Trophoblast cell (in vitro differentiated cells and primary cell): Measurements from ENCODE around the gene KCNN3.

Source experiments
- DNase-seq, 2 donors: peaks; one replicate each; pipeline ENCODE4 v3.0.0-alpha.2; 2016
- H2AFZ ChIP-seq: 2 replicates; pipeline ENCODE4 v1.6.1; 2013; ENCODE audit warnings: low read length, moderate library complexity, mild to moderate bottlenecking; ENCODE audit not compliant: insufficient read depth, poor library complexity
- H2AK5ac ChIP-seq: 2 replicates; pipeline ENCODE4 v1.6.1; 2013; ENCODE audit warnings: mild to moderate bottlenecking, low read length
- H2BK120ac ChIP-seq: 2 replicates; pipeline ENCODE4 v1.6.1; 2013; ENCODE audit warnings: low read length, mild to moderate bottlenecking, moderate library complexity; ENCODE audit not compliant: insufficient read depth, poor library complexity
- H2BK12ac ChIP-seq: 2 replicates; pipeline ENCODE4 v1.6.1; 2013; ENCODE audit warnings: mild to moderate bottlenecking, low read length, moderate library complexity
- H2BK5ac ChIP-seq: 2 replicates; pipeline ENCODE4 v1.6.1; 2013; ENCODE audit warnings: low read length, low read depth, moderate library complexity, mild to moderate bottlenecking; ENCODE audit not compliant: poor library complexity
- H3K14ac ChIP-seq: 2 replicates; pipeline ENCODE4 v1.6.1; 2013; ENCODE audit warnings: mild to moderate bottlenecking, low read length
- H3K18ac ChIP-seq: 2 replicates; pipeline ENCODE4 v1.6.1; 2013; ENCODE audit warnings: mild to moderate bottlenecking, low read length
- H3K23ac ChIP-seq: 2 replicates; pipeline ENCODE4 v1.6.1; 2013; ENCODE audit warnings: low read length
- H3K27ac ChIP-seq: 2 replicates; pipeline ENCODE4 v1.5.1; 2013; ENCODE audit warnings: low read depth, mild to moderate bottlenecking, inconsistent platforms, low read length, moderate library complexity
- H3K27me3 ChIP-seq: 2 replicates; pipeline ENCODE4 v1.6.1; 2013; ENCODE audit warnings: inconsistent platforms, mild to moderate bottlenecking, low read length, moderate library complexity; ENCODE audit not compliant: insufficient read depth
- H3K36me3 ChIP-seq, 2 experiments: 1 replicate in 1 of 2; 2 replicates in 1 of 2; pipeline ENCODE4 v1.6.1; 2013; ENCODE audit warnings: low read length in 2 of 2, mild to moderate bottlenecking in 2 of 2, moderate library complexity in 1 of 2; ENCODE audit not compliant: insufficient read depth in 2 of 2, control insufficient read depth in 1 of 2
- H3K4ac ChIP-seq: 2 replicates; pipeline ENCODE4 v1.6.1; 2013; ENCODE audit warnings: low read depth, mild to moderate bottlenecking, low read length, moderate library complexity
- H3K4me1 ChIP-seq, 2 experiments: 1 replicate in 1 of 2; 2 replicates in 1 of 2; pipeline ENCODE4 v1.6.1; 2013; ENCODE audit warnings: low read length in 2 of 2, mild to moderate bottlenecking in 2 of 2, moderate library complexity in 1 of 2; ENCODE audit not compliant: insufficient read depth in 2 of 2, control insufficient read depth in 1 of 2
- H3K4me2 ChIP-seq: 2 replicates; pipeline ENCODE4 v1.6.1; 2013; ENCODE audit warnings: inconsistent platforms, mild to moderate bottlenecking, low read length, moderate library complexity
- H3K4me3 ChIP-seq: 2 replicates; pipeline ENCODE4 v1.5.1; 2013; ENCODE audit warnings: mild to moderate bottlenecking, low read depth, low read length, inconsistent platforms
- H3K79me1 ChIP-seq: one replicate; pipeline ENCODE4 v1.6.1; 2013; ENCODE audit warnings: low read length
- H3K79me2 ChIP-seq: 2 replicates; pipeline ENCODE4 v1.6.1; 2013; ENCODE audit warnings: low read length, mild to moderate bottlenecking; ENCODE audit not compliant: control insufficient read depth, insufficient read depth, poor library complexity
- H3K9ac ChIP-seq: 2 replicates; pipeline ENCODE4 v1.6.1; 2013; ENCODE audit warnings: mild to moderate bottlenecking, low read length
- H3K9me3 ChIP-seq: 2 replicates; pipeline ENCODE4 v1.6.1; 2013; ENCODE audit warnings: low read depth, mild to moderate bottlenecking, control low read depth, inconsistent platforms, low read length; ENCODE audit not compliant: insufficient read depth
- H4K12ac ChIP-seq: 2 replicates; pipeline ENCODE4 v1.6.1; 2013; ENCODE audit warnings: low read depth, mild to moderate bottlenecking, low read length, moderate library complexity
- H4K8ac ChIP-seq: 2 replicates; pipeline ENCODE4 v1.6.1; 2013; ENCODE audit warnings: low read depth, mild to moderate bottlenecking, low read length, moderate library complexity
- H4K91ac ChIP-seq: one replicate; pipeline ENCODE4 v1.6.1; 2013; ENCODE audit warnings: low read depth, mild to moderate bottlenecking, low read length, moderate library complexity
- WGBS: extraction: QIAGEN DNeasy Blood & Tissue Kit; methylation state at CpG from one replicate; pipeline ENCODE4 v1.1.7; 2013; ENCODE audit warnings: missing lambda C conversion rate; ENCODE audit not compliant: insufficient read length, insufficient coverage; ENCODE audit errors: extremely low coverage; 5-methylcytosine and 5-hydroxymethylcytosine counted together

KCNN3 gene

DNA sequence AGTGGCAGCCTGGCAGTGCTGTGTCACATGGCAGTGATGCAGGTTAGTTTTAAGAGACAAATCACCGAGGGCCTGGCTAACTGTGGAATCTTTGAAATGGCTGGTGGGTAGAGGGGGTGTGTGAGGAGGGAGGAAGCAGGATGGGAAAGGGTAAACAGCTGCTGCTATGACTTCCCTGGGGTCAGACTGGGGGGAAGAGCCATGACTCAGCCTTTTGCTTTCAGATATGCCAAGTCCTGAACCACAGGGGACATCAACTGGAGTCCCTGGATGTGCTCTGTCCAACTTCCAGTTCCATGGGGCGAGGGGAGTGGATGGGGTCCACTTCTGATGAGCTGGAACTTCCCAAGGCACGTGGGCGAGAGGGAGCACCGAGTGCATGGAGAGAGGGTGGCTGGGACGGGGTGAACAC lies 141.0 kb downstream of the KCNN3 start:
- no peak overlapping the region for H3K4me3 ChIP-seq
- H3K9ac ChIP-seq, result no peak overlapping the region
- H2BK120ac ChIP-seq, result no peak overlapping the region
- no peaks in the 10 kb centered on the region for H3K79me2 ChIP-seq
- peaks cover 0 to 5% of the 10 kb centered on the region in 2 experiments for H3K4me1 ChIP-seq
- no peak overlapping the region for H3K14ac ChIP-seq
- no peak overlapping the region for H4K91ac ChIP-seq
- H4K12ac ChIP-seq, result no peak overlapping the region
- no CpG with 5 or more reads among the region's 6 CpGs for WGBS
- peaks cover 3% of the 10 kb centered on the region for H3K9me3 ChIP-seq
- no peak overlapping the region for H4K8ac ChIP-seq
- H2AK5ac ChIP-seq, result no peak overlapping the region
- H2AFZ ChIP-seq, result no peak overlapping the region
- H2BK12ac ChIP-seq, result no peak overlapping the region
- no peak overlapping the region for H3K18ac ChIP-seq
- no peak overlapping the region for H2BK5ac ChIP-seq
- no peak overlapping the region for H3K23ac ChIP-seq
- no peak overlapping the region for H3K4me2 ChIP-seq
- DNase-seq, result no peak
- no peaks in the 10 kb centered on the region for H3K27me3 ChIP-seq
- H3K36me3 ChIP-seq, result no peaks in the 10 kb centered on the region
- no peak overlapping the region for H3K27ac ChIP-seq
- no peaks in the 10 kb centered on the region for H3K79me1 ChIP-seq
- no peak overlapping the region for H3K4ac ChIP-seq

DNA sequence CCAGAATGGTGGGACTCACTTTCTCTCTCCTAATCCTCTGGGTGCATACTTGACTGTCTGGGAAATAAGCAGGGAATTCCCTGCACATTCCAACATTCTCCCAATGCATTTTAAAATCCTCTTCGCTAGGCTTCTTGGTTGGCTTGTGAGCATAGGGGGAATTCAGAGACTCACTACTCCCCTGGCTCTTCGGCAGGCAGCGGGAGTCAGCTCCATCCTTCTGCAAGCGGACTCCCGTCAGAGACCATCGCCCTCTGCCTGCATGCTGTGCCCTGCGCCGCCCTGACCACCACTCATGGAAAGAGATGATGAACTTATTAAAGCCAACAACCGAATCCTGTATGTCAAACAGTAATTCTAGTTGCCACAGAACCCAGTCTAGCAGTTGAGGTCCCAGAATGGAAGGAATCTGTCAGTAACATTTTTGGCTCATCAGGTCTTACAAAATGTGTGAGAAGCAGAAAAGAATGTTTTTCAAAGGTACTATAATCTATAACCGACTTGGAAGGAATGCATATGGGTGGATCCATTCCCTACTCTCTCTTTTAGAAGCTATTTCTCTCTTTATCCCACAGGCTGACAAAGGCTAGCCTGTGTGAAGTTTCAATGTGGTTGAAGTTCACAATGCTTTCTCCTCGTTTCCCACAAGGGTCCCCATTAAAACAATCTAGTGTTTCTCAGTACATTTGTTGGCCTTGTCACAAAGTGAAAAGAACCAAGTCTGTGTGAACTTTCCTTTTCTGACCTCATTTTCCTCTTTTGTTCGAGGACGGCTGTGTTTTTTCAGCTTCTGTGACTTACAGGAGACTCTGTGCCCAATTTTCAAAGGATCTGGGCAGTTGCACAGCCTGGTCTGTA lies 143.0 kb downstream of the KCNN3 start:
- no peak overlapping the region for H2BK5ac ChIP-seq
- no peaks in the 10 kb centered on the region for H3K27me3 ChIP-seq
- H3K4me3 ChIP-seq, result no peak overlapping the region
- H4K12ac ChIP-seq, result no peak overlapping the region
- H2BK120ac ChIP-seq, result no peak overlapping the region
- no peaks in the 10 kb centered on the region for H3K79me2 ChIP-seq
- H3K4ac ChIP-seq, result no peak overlapping the region
- no peak overlapping the region for H3K18ac ChIP-seq
- peaks cover 0 to 5% of the 10 kb centered on the region in 2 experiments for H3K4me1 ChIP-seq
- no peaks in the 10 kb centered on the region for H3K9me3 ChIP-seq
- no peak overlapping the region for H3K9ac ChIP-seq
- no peak overlapping the region for H3K23ac ChIP-seq
- H3K14ac ChIP-seq, result no peak overlapping the region
- no peak overlapping the region for H3K27ac ChIP-seq
- no peak overlapping the region for H4K91ac ChIP-seq
- DNase-seq, result peak in 1 of 2 donors; percentile 54
- H3K79me1 ChIP-seq, result no peaks in the 10 kb centered on the region
- no peak overlapping the region for H2BK12ac ChIP-seq
- no peak overlapping the region for H4K8ac ChIP-seq
- no peak overlapping the region for H3K4me2 ChIP-seq
- no peak overlapping the region for H2AFZ ChIP-seq
- no CpG with 5 or more reads among the region's 13 CpGs for WGBS
- H2AK5ac ChIP-seq, result no peak overlapping the region
- no peaks in the 10 kb centered on the region for H3K36me3 ChIP-seq

DNA sequence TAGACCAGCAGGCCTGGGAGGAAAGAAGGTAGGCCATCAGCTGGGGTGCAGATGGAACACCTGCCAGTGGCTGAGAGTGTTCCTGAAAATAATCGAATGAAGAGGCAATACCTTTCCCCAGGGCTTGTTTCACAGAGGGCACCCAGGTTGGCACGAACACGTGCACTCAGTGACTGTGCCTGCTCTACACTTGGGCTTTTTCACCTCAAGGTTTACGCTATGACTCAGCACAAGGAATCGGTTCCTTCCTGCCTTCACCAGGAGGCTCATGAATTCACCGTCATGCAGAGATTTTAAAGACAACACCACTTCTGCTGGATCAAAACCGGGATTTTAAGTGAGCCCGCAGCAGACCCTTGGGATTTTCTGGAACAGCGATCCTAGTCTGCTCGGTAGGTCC lies 143.6 kb downstream of the KCNN3 start:
- H4K8ac ChIP-seq, result no peak overlapping the region
- no peaks in the 10 kb centered on the region for H3K27me3 ChIP-seq
- no CpG with 5 or more reads among the region's 10 CpGs for WGBS
- no peak overlapping the region for H3K23ac ChIP-seq
- no peaks in the 10 kb centered on the region for H3K79me1 ChIP-seq
- H3K4me1 ChIP-seq, result peaks cover 0 to 5% of the 10 kb centered on the region in 2 experiments
- no peak overlapping the region for H4K12ac ChIP-seq
- no peak overlapping the region for H3K18ac ChIP-seq
- no peak overlapping the region for H3K4ac ChIP-seq
- H3K4me2 ChIP-seq, result no peak overlapping the region
- H2AFZ ChIP-seq, result no peak overlapping the region
- no peaks in the 10 kb centered on the region for H3K9me3 ChIP-seq
- H3K9ac ChIP-seq, result no peak overlapping the region
- H2AK5ac ChIP-seq, result no peak overlapping the region
- H4K91ac ChIP-seq, result no peak overlapping the region
- no peak overlapping the region for H2BK12ac ChIP-seq
- DNase-seq, result peak in 1 of 2 donors; percentile 48
- H3K79me2 ChIP-seq, result no peaks in the 10 kb centered on the region
- H3K14ac ChIP-seq, result no peak overlapping the region
- H2BK5ac ChIP-seq, result no peak overlapping the region
- H3K4me3 ChIP-seq, result no peak overlapping the region
- no peaks in the 10 kb centered on the region for H3K36me3 ChIP-seq
- no peak overlapping the region for H2BK120ac ChIP-seq
- no peak overlapping the region for H3K27ac ChIP-seq

DNA sequence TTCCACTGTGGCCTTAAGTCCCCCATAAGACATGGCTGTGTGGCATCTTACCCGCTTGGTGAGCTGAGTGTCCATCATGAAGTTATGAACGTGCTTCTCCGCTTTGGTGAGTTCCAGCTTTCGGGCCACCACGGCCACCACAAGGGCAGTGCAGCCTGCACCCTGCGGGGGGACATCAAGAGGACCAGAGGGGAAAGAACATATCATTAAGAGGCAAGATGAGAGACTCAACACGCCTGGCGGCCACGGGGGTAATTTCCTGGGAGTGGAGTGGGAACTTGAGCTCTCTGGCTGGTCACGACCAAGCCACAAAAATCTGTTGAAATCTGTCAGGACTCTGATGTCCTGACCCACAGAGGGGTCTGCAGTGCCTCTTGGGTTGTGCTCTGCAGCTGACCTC lies 144.2 kb downstream of the KCNN3 start:
- no peak overlapping the region for H4K12ac ChIP-seq

More for the DNA sequence above, 144.2 kb downstream of the KCNN3 start:
- no peaks in the 10 kb centered on the region for H3K9me3 ChIP-seq
- H2BK5ac ChIP-seq, result no peak overlapping the region
- no peak overlapping the region for H3K4me2 ChIP-seq
- H2BK12ac ChIP-seq, result no peak overlapping the region
- H4K91ac ChIP-seq, result no peak overlapping the region
- no peak overlapping the region for H3K23ac ChIP-seq
- DNase-seq, result no peak
- H3K36me3 ChIP-seq, result no peaks in the 10 kb centered on the region
- peaks cover 0 to 5% of the 10 kb centered on the region in 2 experiments for H3K4me1 ChIP-seq
- H3K4me3 ChIP-seq, result no peak overlapping the region
- H2BK120ac ChIP-seq, result no peak overlapping the region
- no peak overlapping the region for H2AK5ac ChIP-seq
- no peaks in the 10 kb centered on the region for H3K27me3 ChIP-seq
- no peak overlapping the region for H3K27ac ChIP-seq
- WGBS, result no CpG with 5 or more reads among the region's 10 CpGs
- H4K8ac ChIP-seq, result no peak overlapping the region
- no peak overlapping the region for H3K9ac ChIP-seq
- no peak overlapping the region for H3K18ac ChIP-seq
- no peak overlapping the region for H3K14ac ChIP-seq
- no peaks in the 10 kb centered on the region for H3K79me1 ChIP-seq
- H3K4ac ChIP-seq, result no peak overlapping the region
- no peak overlapping the region for H2AFZ ChIP-seq
- H3K79me2 ChIP-seq, result no peaks in the 10 kb centered on the region
